Measurements from ENCODE around the gene PNPLA8. TPM values are rescaled to one million over a fixed set of nuclear protein-coding genes. Genes with fewer than 3 reads are reported as not detected.

Gene PNPLA8
- total and polyA plus RNA-seq, 2 of the 4 experiments (the other 2 are of a cell fraction), result 7.0 to 14.5 TPM

- H2BK15ac ChIP-seq (ENCODE audit: low read depth, low read length), result no peak overlapping the region
- no peak overlapping the region for H2BK5ac ChIP-seq (ENCODE audit: low read depth, low read length, poor library complexity, severe bottlenecking)
- H3K4me3 ChIP-seq (ENCODE audit: insufficient read depth, low read depth, low read length), result no peak overlapping the region
- no peaks in the 10 kb centered on the region for H3K36me3 ChIP-seq (ENCODE audit: control insufficient read depth, insufficient read depth, low read length)
- no peak overlapping the region for H3K56ac ChIP-seq (ENCODE audit: extremely low read depth, insufficient read depth, low read length)
- H2AK9ac ChIP-seq (replicated peaks; ENCODE audit: low read depth, low read length, poor library complexity), result no peak overlapping the region
- H3K4ac ChIP-seq (ENCODE audit: low read depth, low read length), result no peak overlapping the region
- no peak overlapping the region for H2BK120ac ChIP-seq (ENCODE audit: low read depth, low read length)
- TF ChIP-seq FOS (IDR thresholded peaks at IDR 0.05; ENCODE audit: low read depth, low read length) (no peak), POLR2A (IDR thresholded peaks at IDR 0.05; ENCODE audit: low read depth, low read length) (no peak), MXI1 (IDR thresholded peaks at IDR 0.05; ENCODE audit: borderline replicate concordance, low read depth, low read length) (no peak)
- H3K18ac ChIP-seq (ENCODE audit: low read depth, low read length), result no peak overlapping the region
- no peaks in the 10 kb centered on the region for H3K4me1 ChIP-seq (ENCODE audit: control insufficient read depth, insufficient read depth, low read length)
- H4K8ac ChIP-seq (ENCODE audit: low read depth in 2 of 2, low read length in 2 of 2), result no peak overlapping the region
- ChIA-PET POLR2A (ENCODE audit: unreplicated experiment) (no interaction called here), CTCF (no interaction called here)
- H3K23ac ChIP-seq (ENCODE audit: low read depth, low read length), result no peak overlapping the region
- no peaks in the 10 kb centered on the region for H3K79me1 ChIP-seq (ENCODE audit: low read depth in 1 of 2, low read length in 2 of 2)
- H3K27ac ChIP-seq (ENCODE audit: insufficient read depth, low read length), result no peak overlapping the region
- H2AFZ ChIP-seq (replicated peaks; ENCODE audit: low read length, poor library complexity), result no peak overlapping the region
- no peak for ATAC-seq (ENCODE audit: low read depth)
- intact Hi-C loops (cut with micrococcal nuclease) (no loop called here), in situ Hi-C loops (cut with MboI; ENCODE audit: low sequenced_read_pairs) (no loop called here), dilution Hi-C loops (cut with HindIII; ENCODE audit: low sequenced_read_pairs, unreplicated experiment) (no loop called here)
- DNase-seq, result no peak
- no peaks in the 10 kb centered on the region for H3K9me1 ChIP-seq (ENCODE audit: insufficient read depth, low read length)
- H3K9me3 ChIP-seq (ENCODE audit: control insufficient read depth, insufficient read depth, low read length), result no peaks in the 10 kb centered on the region
- H2BK20ac ChIP-seq (ENCODE audit: low read depth, low read length), result no peak overlapping the region
- no peak overlapping the region for H2AK5ac ChIP-seq (ENCODE audit: low read depth, low read length)
- no peaks in the 10 kb centered on the region for H4K20me1 ChIP-seq (ENCODE audit: insufficient read depth, low read length)
- H3K27me3 ChIP-seq (ENCODE audit: control insufficient read depth, insufficient read depth, low read length), result no peaks in the 10 kb centered on the region
- BruUV-seq (replicated peaks), result no TSS peak
- H4K91ac ChIP-seq (ENCODE audit: insufficient read depth, low read depth, low read length), result no peak overlapping the region
- no peak overlapping the region for H4K5ac ChIP-seq (ENCODE audit: low read depth, low read length)
- no peak overlapping the region for H3K14ac ChIP-seq (replicated peaks; ENCODE audit: low read depth, low read length)
- no peak overlapping the region for H3K9ac ChIP-seq (ENCODE audit: low read depth, low read length)
- no CpG with 5 or more reads among the region's 5 CpGs for WGBS, 2 experiments (ENCODE audit: extremely low coverage in 2 of 2, insufficient read length in 1 of 2)
- no peak overlapping the region for H3K4me2 ChIP-seq (ENCODE audit: low read depth, low read length)
Observed at GRCh38 chr7:108535257-108535656, 9.3 kb upstream of the PNPLA8 start.

All from IMR-90 (cell line).